Bronchial epithelial cell (primary cell): ENCODE results near the gene PCYT1B. TPM values are rescaled to one million over a fixed set of nuclear protein-coding genes. Genes with fewer than 3 reads are reported as not detected.

ENCODE experiments used
- DNase-seq: peaks from one replicate; pipeline ENCODE4 v3.0.0-alpha.2; 2010; ENCODE audit warnings: low read depth
- FAIRE-seq: peaks from 2 replicates; lab custom pipeline; 2011; peaks lifted over from hg19 to GRCh38; lab: Jason Lieb, UNC
- H3K27me3 ChIP-seq: 2 replicates; pipeline ENCODE4 v1.5.1; 2011; ENCODE audit warnings: low read length; ENCODE audit not compliant: control insufficient read depth, insufficient read depth
- H3K36me3 ChIP-seq: 2 replicates; pipeline ENCODE4 v1.5.1; 2011; ENCODE audit warnings: low read length; ENCODE audit not compliant: control insufficient read depth, insufficient read depth
- H3K4me3 ChIP-seq: 2 replicates; pipeline ENCODE4 v1.5.1; 2011; ENCODE audit warnings: mild to moderate bottlenecking, low read depth, low read length, control low read depth
- CTCF ChIP-seq: IDR thresholded peaks from 2 replicates; pipeline ENCODE4 v1.5.1; 2011; ENCODE audit warnings: mild to moderate bottlenecking, moderate library complexity, low read length, control low read depth, inconsistent platforms; ENCODE audit not compliant: insufficient read depth, severe bottlenecking
- total RNA-seq: library from RNA; depleted of rRNA; stranded (reverse); fragments of >200 nt; gene quantifications from 2 replicates; pipeline ENCODE4 v1.2.1, GENCODE V29; 2014

PCYT1B gene
- total RNA-seq, result under 0.01 and 0.13 TPM in 2 replicates

- Histone ChIP-seq H3K27me3 (no peaks in the 10 kb centered on the region), H3K4me3 (no peak within 1 kb of the TSS), H3K36me3 (no peaks in the 10 kb centered on the region)
- FAIRE-seq, result no peak
- peak; percentile 55 for DNase-seq
- TF ChIP-seq CTCF, result no peak
Measured at GRCh38 chrX:24647257-24648058, at the start of gene PCYT1B. Gene PCYT1B (minus strand): TSS chrX:24647347. CDS start chrX:24647105, 242 bp downstream.

- Histone ChIP-seq H3K4me3 (no peak overlapping the region), H3K27me3 (no peaks in the 10 kb centered on the region), H3K36me3 (no peaks in the 10 kb centered on the region)
- no peak for TF ChIP-seq CTCF
- no peak for DNase-seq
- FAIRE-seq, result no peak
Measured at GRCh38 chrX:24696294-24696693, 49.1 kb upstream of the PCYT1B start.

GRCh38 chrX:24694825-24695224 is 47.7 kb upstream of the PCYT1B start:
- H3K36me3 ChIP-seq, result no peaks in the 10 kb centered on the region
- DNase-seq (peak; percentile 2), FAIRE-seq (no peak)
- H3K27me3 ChIP-seq, result no peaks in the 10 kb centered on the region
- TF ChIP-seq CTCF, result no peak
- no peak overlapping the region for H3K4me3 ChIP-seq

- Histone ChIP-seq H3K27me3 (no peaks in the 10 kb centered on the region), H3K36me3 (no peaks in the 10 kb centered on the region), H3K4me3 (peak within 1 kb of the TSS; percentile 53)
- peak; percentile 29 for TF ChIP-seq CTCF
- no peak for FAIRE-seq
- peak; percentile 85 for DNase-seq
Measured at GRCh38 chrX:24693453-24694202, 46.5 kb upstream of the PCYT1B start, which contains the start of gene POLA1. Gene POLA1 (plus strand): TSS chrX:24693918. CDS start chrX:24693962, 44 bp downstream.

GRCh38 chrX:24692305-24692704 is 45.2 kb upstream of the PCYT1B start:
- no peaks in the 10 kb centered on the region for H3K27me3 ChIP-seq
- H3K36me3 ChIP-seq, result no peaks in the 10 kb centered on the region
- TF ChIP-seq CTCF, result no peak
- no peak overlapping the region for H3K4me3 ChIP-seq
- no peak for DNase-seq
- FAIRE-seq, result peak; percentile 13
